ENCODE data around the gene CASZ1.

The CASZ1 gene

GRCh38 chr1:10795276-10796021 is 997 bp downstream of the CASZ1 start:
- DNase-seq (ENCODE audit: low spot score), result no peak

- no peak for DNase-seq (ENCODE audit: low spot score)
Measured at GRCh38 chr1:10794724-10795275, 1.6 kb downstream of the CASZ1 start.

- no peak for DNase-seq (ENCODE audit: low spot score)
Measured at GRCh38 chr1:10793129-10793651, 3.3 kb downstream of the CASZ1 start.

GRCh38 chr1:10791105-10791951 is 5.1 kb downstream of the CASZ1 start:
- no peak for DNase-seq (ENCODE audit: low spot score)

- DNase-seq (ENCODE audit: low spot score), result no peak
Measured at GRCh38 chr1:10789803-10790702, 6.4 kb downstream of the CASZ1 start.

- no peak for DNase-seq (ENCODE audit: low spot score)
Measured at GRCh38 chr1:10789047-10789791, 7.2 kb downstream of the CASZ1 start.

GRCh38 chr1:10788592-10789006 is 7.8 kb downstream of the CASZ1 start:
- DNase-seq (ENCODE audit: low spot score), result no peak

GRCh38 chr1:10787286-10787685 is 9.2 kb downstream of the CASZ1 start:
- DNase-seq (ENCODE audit: low spot score), result no peak

- DNase-seq (ENCODE audit: low spot score), result no peak
Measured at GRCh38 chr1:10785728-10786638, 10.5 kb downstream of the CASZ1 start.

GRCh38 chr1:10784998-10785727 is 11.3 kb downstream of the CASZ1 start:
- no peak for DNase-seq (ENCODE audit: low spot score)

GRCh38 chr1:10782491-10783244 is 13.8 kb downstream of the CASZ1 start:
- no peak for DNase-seq (ENCODE audit: low spot score)

- DNase-seq (ENCODE audit: low spot score), result no peak
Measured at GRCh38 chr1:10781137-10781536, 15.3 kb downstream of the CASZ1 start.

- DNase-seq (ENCODE audit: low spot score), result no peak
Measured at GRCh38 chr1:10779841-10780240, 16.6 kb downstream of the CASZ1 start.

GRCh38 chr1:10779201-10779600 is 17.2 kb downstream of the CASZ1 start:
- DNase-seq (ENCODE audit: low spot score), result no peak

GRCh38 chr1:10778640-10779039 is 17.8 kb downstream of the CASZ1 start:
- no peak for DNase-seq (ENCODE audit: low spot score)

GRCh38 chr1:10777749-10778574 is 18.5 kb downstream of the CASZ1 start:
- DNase-seq (ENCODE audit: low spot score), result no peak

- DNase-seq (ENCODE audit: low spot score), result no peak
Measured at GRCh38 chr1:10776190-10776905, 20.1 kb downstream of the CASZ1 start.
